Kidney epithelial cell (primary cell): Measurements from ENCODE around the gene ARHGAP24. TPM values are rescaled to one million over a fixed set of nuclear protein-coding genes. Genes with fewer than 3 reads are reported as not detected.
A peak's percentile ranks its signal among the peaks of the same experiment; 100 is the strongest.

Source experiments
- DNase-seq: peaks from one replicate; pipeline ENCODE4 v3.0.0-alpha.2; 2010; ENCODE audit warnings: low read depth
- H3K27me3 ChIP-seq: 2 replicates; pipeline ENCODE4 v1.6.0; 2011; ENCODE audit warnings: low read length; ENCODE audit not compliant: control insufficient read depth, insufficient read depth
- H3K36me3 ChIP-seq: 2 replicates; pipeline ENCODE4 v1.5.1; 2011; ENCODE audit warnings: low read length; ENCODE audit not compliant: control insufficient read depth, insufficient read depth
- H3K4me3 ChIP-seq: 2 replicates; pipeline ENCODE4 v1.5.1; 2011; ENCODE audit warnings: low read depth, mild to moderate bottlenecking, control low read depth, low read length
- CTCF ChIP-seq: IDR thresholded peaks from 2 replicates; pipeline ENCODE4 v1.5.1; 2011; ENCODE audit warnings: mild to moderate bottlenecking, moderate library complexity, low read length, control low read depth, inconsistent platforms; ENCODE audit not compliant: insufficient read depth, poor library complexity, severe bottlenecking
- total RNA-seq: library from RNA; depleted of rRNA; stranded (reverse); fragments of >200 nt; gene quantifications from 2 replicates; pipeline ENCODE4 v1.2.3, GENCODE V29; 2015

The ARHGAP24 gene
- total RNA-seq, 1 donor from 2014 or later: 9.6 TPM

GRCh38 chr4:86034616-86035015, 559.7 kb downstream of the ARHGAP24 start:
- no peak for DNase-seq
- Histone ChIP-seq H3K4me3 (no peak overlapping the region), H3K36me3 (no peaks in the 10 kb centered on the region), H3K27me3 (no peaks in the 10 kb centered on the region)
- no peak for TF ChIP-seq CTCF

DNA sequence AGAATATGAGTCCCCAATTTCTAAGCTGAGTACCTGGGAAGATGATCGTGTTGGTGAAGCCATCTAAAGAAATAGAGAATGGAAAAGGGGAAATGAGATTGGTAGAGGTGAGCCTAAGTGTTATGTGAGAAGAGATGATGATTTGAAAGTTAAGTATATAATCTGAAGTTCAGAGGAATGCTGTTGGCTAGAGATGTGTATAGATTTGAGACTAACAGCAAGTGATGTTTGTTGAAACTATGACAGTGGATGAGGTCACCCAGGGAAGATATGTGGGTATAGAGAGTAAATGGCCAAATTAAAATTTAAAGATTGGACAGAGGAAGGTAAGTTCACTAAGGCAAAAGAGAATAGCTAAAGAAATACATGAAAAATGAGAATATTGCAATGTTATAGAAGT, 560.7 kb downstream of the ARHGAP24 start:
- Histone ChIP-seq H3K4me3 (no peak overlapping the region), H3K27me3 (no peaks in the 10 kb centered on the region), H3K36me3 (no peaks in the 10 kb centered on the region)
- DNase-seq: no peak
- TF ChIP-seq CTCF: no peak

GRCh38 chr4:86036736-86037135, 561.8 kb downstream of the ARHGAP24 start:
- no peak for TF ChIP-seq CTCF
- H3K36me3 ChIP-seq: no peaks in the 10 kb centered on the region
- no peaks in the 10 kb centered on the region for H3K27me3 ChIP-seq
- DNase-seq: peak; percentile 25
- H3K4me3 ChIP-seq: no peak overlapping the region

- no peak for TF ChIP-seq CTCF
- no peak overlapping the region for H3K4me3 ChIP-seq
- no peaks in the 10 kb centered on the region for H3K27me3 ChIP-seq
- H3K36me3 ChIP-seq: no peaks in the 10 kb centered on the region
- DNase-seq: no peak
Measured at GRCh38 chr4:86038037-86038436, 563.1 kb downstream of the ARHGAP24 start.

DNA sequence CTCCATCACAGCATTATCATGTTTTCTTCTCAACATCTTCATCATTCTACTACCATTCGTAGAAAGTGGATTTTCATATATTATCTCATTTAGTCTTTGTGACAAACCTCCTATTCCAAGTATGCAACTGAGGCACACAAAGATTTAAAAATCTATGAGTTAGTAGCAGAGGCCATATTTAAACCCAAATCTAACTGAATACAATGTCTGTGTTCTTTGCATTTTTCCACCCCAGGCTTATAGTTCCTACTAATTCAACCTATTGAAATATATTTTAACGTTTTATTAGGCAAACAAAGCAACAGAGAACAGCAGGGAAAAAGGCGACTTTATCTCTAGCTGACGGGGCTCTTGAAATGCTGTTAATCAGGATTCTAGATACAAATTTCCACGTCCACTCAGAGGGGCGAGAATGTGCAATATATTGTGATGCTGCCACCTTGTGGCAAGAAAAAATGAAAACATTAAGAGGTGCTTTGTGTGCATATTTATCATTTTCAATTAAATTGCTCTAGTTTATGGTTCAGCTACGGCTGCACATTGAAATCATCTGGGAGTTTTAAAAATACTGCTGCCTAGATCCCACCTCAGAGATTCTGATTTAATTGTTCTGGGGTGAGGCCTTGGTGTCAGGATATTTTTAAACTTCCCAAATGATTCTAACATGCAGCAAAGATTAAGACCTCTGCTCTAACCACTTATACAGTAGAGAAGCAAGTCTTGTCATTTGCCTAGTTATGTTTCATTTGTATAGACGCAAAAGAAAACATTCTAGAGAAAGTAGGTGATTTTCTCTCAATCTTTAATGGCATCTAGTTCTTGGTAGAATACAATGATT, 569.0 kb downstream of the ARHGAP24 start:
- no peak overlapping the region for H3K4me3 ChIP-seq
- peak; percentile 46 for TF ChIP-seq CTCF
- H3K27me3 ChIP-seq: no peaks in the 10 kb centered on the region
- H3K36me3 ChIP-seq: no peaks in the 10 kb centered on the region
- no peak for DNase-seq

DNA sequence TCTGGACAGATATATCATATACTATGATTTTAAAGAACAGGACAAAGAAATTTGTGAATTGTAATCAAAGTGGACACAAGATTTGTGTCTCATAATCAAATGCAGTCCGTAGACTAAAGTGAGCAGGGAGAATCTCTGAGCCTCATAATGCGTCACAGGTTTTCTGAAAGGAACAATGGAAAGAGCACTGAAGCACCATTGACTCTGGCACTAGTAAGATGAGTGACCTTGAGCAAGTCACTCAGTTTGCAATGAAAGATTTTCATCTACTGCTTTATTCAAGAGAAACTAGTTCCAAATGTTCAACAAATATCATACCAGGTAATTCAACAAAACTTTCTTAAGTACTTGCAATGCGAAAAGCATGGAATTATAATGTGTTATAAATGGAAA, 569.6 kb downstream of the ARHGAP24 start:
- TF ChIP-seq CTCF: no peak
- no peak overlapping the region for H3K4me3 ChIP-seq
- DNase-seq: no peak
- no peaks in the 10 kb centered on the region for H3K36me3 ChIP-seq
- H3K27me3 ChIP-seq: no peaks in the 10 kb centered on the region
